B cell (primary cell): Measurements from ENCODE around the gene DEF6. TPM values are rescaled to one million over a fixed set of nuclear protein-coding genes. Genes with fewer than 3 reads are reported as not detected.

ENCODE experiments used
- ATAC-seq: fragments of 200-7000 bp; cut with Tn5 transposase; one replicate; pipeline ENCODE4 v1.10.0; 2021; ENCODE audit warnings: low read depth, mild to moderate bottlenecking, moderate number of reproducible peaks, moderate library complexity
- CTCF ChIA-PET: fragments of 350-600 bp; sonication (Branson Sonifier 250); formaldehyde crosslinking; loops from one replicate; lab custom pipeline; 2021; ENCODE audit warnings: antibody characterized with exemption, inconsistent platforms; lab: Charles Lee
- POLR2A ChIA-PET: fragments of 350-600 bp; sonication (Branson Sonifier 250); formaldehyde crosslinking; loops from one replicate; lab custom pipeline; 2021; ENCODE audit warnings: antibody characterized with exemption; lab: Charles Lee
- DNase-seq: peaks from one replicate; pipeline ENCODE4 v3.0.0; 2013
- H2AFZ ChIP-seq: 2 replicates; pipeline ENCODE4 v1.6.1; 2012; ENCODE audit warnings: mild to moderate bottlenecking, low read depth, low read length; ENCODE audit not compliant: insufficient read depth, poor library complexity, severe bottlenecking
- H3K27ac ChIP-seq, 2 donors: 1 replicate in 1 of 2; 2 replicates in 1 of 2; pipeline ENCODE4 v1.5.1; 2012 to 2013; ENCODE audit warnings: low read length in 2 of 2, mild to moderate bottlenecking in 2 of 2, moderate library complexity in 1 of 2
- H3K27me3 ChIP-seq, 4 experiments: fragments of 200-600 bp in 1 of 4; sonication (generic) in 1 of 4; replicated peaks in 1 of 4; 1 replicate in 2 of 4; 2 replicates in 2 of 4; pipeline versions ENCODE4 v1.6.1 to v1.7.0; 2013 to 2016; ENCODE audit warnings: low read length in 3 of 4, mild to moderate bottlenecking in 2 of 4, mixed read lengths in 1 of 4, moderate library complexity in 1 of 4; ENCODE audit not compliant: insufficient read depth in 4 of 4, control insufficient read depth in 3 of 4; ENCODE audit errors: control extremely low read depth in 1 of 4
- H3K36me3 ChIP-seq, 2 experiments: replicated peaks in 1 of 2; 1 replicate in 1 of 2; 2 replicates in 1 of 2; pipeline versions ENCODE4 v1.6.1 to v1.7.1; 2013; ENCODE audit warnings: low read length in 1 of 2; ENCODE audit not compliant: insufficient read depth in 2 of 2, control insufficient read depth in 1 of 2; ENCODE audit errors: control extremely low read depth in 1 of 2, extremely low read depth in 1 of 2
- H3K4me1 ChIP-seq, 2 donors: fragments of 200-600 bp in 1 of 2; sonication (generic) in 1 of 2; 1 replicate in 1 of 2; 2 replicates in 1 of 2; pipeline versions ENCODE4 v1.5.1 to v1.6.1; 2013 to 2017; ENCODE audit warnings: low read length in 2 of 2; ENCODE audit not compliant: control insufficient read depth in 2 of 2, insufficient read depth in 2 of 2
- H3K4me2 ChIP-seq: replicated peaks from 2 replicates; pipeline ENCODE3; 2012; ENCODE audit warnings: mild to moderate bottlenecking, low read depth, low read length; ENCODE audit not compliant: poor library complexity, severe bottlenecking
- H3K4me3 ChIP-seq, 5 experiments: fragments of 200-600 bp in 1 of 5; sonication (generic) in 1 of 5; 1 replicate in 3 of 5; 2 replicates in 2 of 5; pipeline versions ENCODE4 v1.5.1 to v1.7.0; 2011 to 2016; ENCODE audit warnings: low read length in 4 of 5, mild to moderate bottlenecking in 4 of 5, low read depth in 2 of 5, control low read depth in 1 of 5, moderate library complexity in 1 of 5; ENCODE audit not compliant: insufficient read depth in 1 of 5; ENCODE audit errors: control extremely low read depth in 1 of 5, extremely low read depth in 1 of 5
- H3K79me2 ChIP-seq: fragments of 200-600 bp; sonication (generic); one replicate; pipeline ENCODE4 v1.6.0; 2016; ENCODE audit warnings: low read length; ENCODE audit not compliant: control insufficient read depth, insufficient read depth
- H3K9ac ChIP-seq: fragments of 200-600 bp; sonication (generic); 2 replicates; pipeline ENCODE4 v1.6.1; 2017; ENCODE audit warnings: mild to moderate bottlenecking, low read length, moderate library complexity
- H3K9me3 ChIP-seq, 3 donors: one replicate each; pipeline versions ENCODE4 v1.6.1 to v1.7.1; 2013; ENCODE audit warnings: low read length in 2 of 3; ENCODE audit not compliant: control insufficient read depth in 2 of 3, insufficient read depth in 1 of 3; ENCODE audit errors: control extremely low read depth in 1 of 3
- H4K20me1 ChIP-seq: 2 replicates; pipeline ENCODE4 v1.6.0; 2012; ENCODE audit warnings: mild to moderate bottlenecking, low read length; ENCODE audit not compliant: insufficient read depth, control insufficient read depth, poor library complexity, severe bottlenecking
- H3K27ac Mint-ChIP-seq: one replicate; pipeline ENCODE4 v1.8.0; 2021; ENCODE audit warnings: mixed read lengths
- H3K27me3 Mint-ChIP-seq: one replicate; pipeline ENCODE4 v1.8.0; 2021; ENCODE audit warnings: mixed read lengths
- H3K4me1 Mint-ChIP-seq: one replicate; pipeline ENCODE4 v1.8.0; 2021; ENCODE audit warnings: mixed read lengths
- H3K4me3 Mint-ChIP-seq: one replicate; pipeline ENCODE4 v1.8.0; 2021; ENCODE audit warnings: mixed read lengths
- H3K9me3 Mint-ChIP-seq: one replicate; pipeline ENCODE4 v1.8.0; 2022; ENCODE audit warnings: mixed read lengths; ENCODE audit not compliant: insufficient read depth
- EZH2 ChIP-seq: IDR thresholded peaks from 2 replicates; pipeline ENCODE4 v1.6.1; 2012; ENCODE audit warnings: borderline replicate concordance, low read depth, mild to moderate bottlenecking, moderate library complexity, low read length; ENCODE audit not compliant: insufficient read depth, poor library complexity, severe bottlenecking
- WGBS: methylation state at CpG from one replicate; pipeline ENCODE4 v1.1.5; 2013; ENCODE audit warnings: missing lambda C conversion rate; ENCODE audit not compliant: insufficient coverage; 5-methylcytosine and 5-hydroxymethylcytosine counted together
- intact Hi-C: fragments of 100-400 bp; cut with micrococcal nuclease; formaldehyde crosslinking; loops from one replicate; pipeline ENCODE4 v1.10.0; 2022
- polyA plus RNA-seq: library from polyadenylated mRNA; depleted of rRNA; stranded (reverse); fragments of >200 nt; gene quantifications from 2 replicates; pipeline ENCODE4 v1.2.3, GENCODE V29; 2012
- total RNA-seq, 2 donors: library from RNA; stranded (reverse); fragments of 120-200 nt in 1 of 2; gene quantifications; 1 replicate in 1 of 2; 2 replicates in 1 of 2; pipeline versions ENCODE4 v1.2.3 to v1.2.4, GENCODE V29; 2013 to 2022
- TF ChIP-seq, protein P1 (sequence below): fragments of 200-600 bp; IDR thresholded peaks from one replicate; pipeline ENCODE4 v1.8.0; 2022; ENCODE audit warnings: antibody characterized with exemption, mild to moderate bottlenecking

The DEF6 gene
- total and polyA plus RNA-seq, 2 donors (not counting 1 experiment from before 2014, with no cell fraction given), result 105 to 159 TPM

DNA sequence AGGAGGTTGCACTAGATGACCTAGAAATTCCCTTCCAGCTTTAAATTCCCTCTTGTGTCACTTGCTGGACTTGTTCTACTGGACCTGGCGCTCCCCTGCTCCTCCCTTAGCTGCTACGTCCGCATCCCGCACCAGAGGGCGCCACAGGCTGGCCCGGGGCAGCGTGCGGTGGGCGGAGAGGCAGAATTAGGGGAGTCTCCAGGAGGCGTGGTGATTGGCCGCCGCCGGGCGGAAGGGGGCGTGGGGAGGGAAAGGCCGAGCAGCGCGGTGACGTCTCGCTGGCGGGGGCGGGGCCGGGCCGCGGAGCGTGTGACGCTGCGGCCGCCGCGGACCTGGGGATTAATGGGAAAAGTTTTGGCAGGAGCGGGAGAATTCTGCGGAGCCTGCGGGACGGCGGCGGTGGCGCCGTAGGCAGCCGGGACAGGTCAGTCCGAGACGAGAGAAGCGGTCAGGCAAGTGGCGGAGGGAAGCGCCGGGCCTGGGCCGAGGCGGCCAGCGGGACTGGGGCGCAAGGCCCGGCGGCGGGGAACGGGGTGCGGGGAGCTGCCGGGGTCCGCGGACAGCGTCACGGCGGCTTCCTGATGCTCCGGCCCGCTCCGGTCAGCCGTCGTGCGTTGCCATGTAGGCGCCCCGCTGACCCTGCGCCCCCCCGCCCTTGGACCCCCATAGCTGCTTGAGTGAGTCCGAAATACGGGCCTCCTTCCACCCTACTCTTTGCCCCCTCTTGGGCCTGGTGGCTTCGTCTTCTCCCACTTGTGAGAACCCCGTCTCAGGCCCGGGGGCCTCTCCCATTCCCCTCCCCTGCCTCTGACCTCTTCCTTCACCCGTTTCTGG is 44.9 kb downstream of the DEF6 start, which contains the start of gene PPARD:
PPARD (plus strand) TSS at position 301 of the 834 bp plus-strand sequence. CDS start 68,530 bp downstream, outside the sequence.
- peak within 1 kb of the TSS; percentile 99 for H3K4me3 Mint-ChIP-seq
- ChIA-PET POLR2A (interaction anchor here (1.2 to 3.0 kb wide), 3 partner anchors 107 to 126 kb away, joined by 5 to 21 read pairs (median 19); partner anchors contain the start of gene RPL10A), CTCF (interaction anchor here (0.6 to 6.9 kb wide), 23 partner anchors 10 to 395 kb away, joined by 3 to 205 read pairs (median 4); partner anchors contain the start of genes DEF6, FANCE and RPL10A)
- TF ChIP-seq, protein P1, sequence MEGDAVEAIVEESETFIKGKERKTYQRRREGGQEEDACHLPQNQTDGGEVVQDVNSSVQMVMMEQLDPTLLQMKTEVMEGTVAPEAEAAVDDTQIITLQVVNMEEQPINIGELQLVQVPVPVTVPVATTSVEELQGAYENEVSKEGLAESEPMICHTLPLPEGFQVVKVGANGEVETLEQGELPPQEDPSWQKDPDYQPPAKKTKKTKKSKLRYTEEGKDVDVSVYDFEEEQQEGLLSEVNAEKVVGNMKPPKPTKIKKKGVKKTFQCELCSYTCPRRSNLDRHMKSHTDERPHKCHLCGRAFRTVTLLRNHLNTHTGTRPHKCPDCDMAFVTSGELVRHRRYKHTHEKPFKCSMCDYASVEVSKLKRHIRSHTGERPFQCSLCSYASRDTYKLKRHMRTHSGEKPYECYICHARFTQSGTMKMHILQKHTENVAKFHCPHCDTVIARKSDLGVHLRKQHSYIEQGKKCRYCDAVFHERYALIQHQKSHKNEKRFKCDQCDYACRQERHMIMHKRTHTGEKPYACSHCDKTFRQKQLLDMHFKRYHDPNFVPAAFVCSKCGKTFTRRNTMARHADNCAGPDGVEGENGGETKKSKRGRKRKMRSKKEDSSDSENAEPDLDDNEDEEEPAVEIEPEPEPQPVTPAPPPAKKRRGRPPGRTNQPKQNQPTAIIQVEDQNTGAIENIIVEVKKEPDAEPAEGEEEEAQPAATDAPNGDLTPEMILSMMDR, result peak; percentile 92
- no peak for TF ChIP-seq EZH2
- Histone ChIP-seq H3K79me2 (peaks cover 58% of the 10 kb centered on the region), H4K20me1 (peaks cover 21% of the 10 kb centered on the region), H3K36me3 (peaks cover 0 to 24% of the 10 kb centered on the region in 2 experiments), H3K27me3 (no peaks in the 10 kb centered on the region), H3K4me1 (peaks cover 39 to 49% of the 10 kb centered on the region in 2 donors), H3K4me3 (peak within 1 kb of the TSS; percentile 48 to 92 (median 77)), H3K27ac (peak within 1 kb of the TSS; percentile 69 to 91), H3K9me3 (no peaks in the 10 kb centered on the region), H3K4me2 (peak within 1 kb of the TSS; percentile 91), H3K9ac (peak within 1 kb of the TSS; percentile 76), H2AFZ (peak within 1 kb of the TSS; percentile 60)
- peaks cover 55% of the 10 kb centered on the region for H3K4me1 Mint-ChIP-seq
- H3K27me3 Mint-ChIP-seq, result no peaks in the 10 kb centered on the region
- intact Hi-C loops, result loop anchor here (1.0 to 10.0 kb wide), 5 partner anchors 16 to 126 kb away; partner anchors contain the start of genes DEF6 and RPL10A
- H3K9me3 Mint-ChIP-seq, result no peaks in the 10 kb centered on the region
- peak; percentile 97 for DNase-seq
- under 1% methylated on average over 75 of the region's 77 CpGs for WGBS
- peak within 1 kb of the TSS; percentile 95 for H3K27ac Mint-ChIP-seq
- ATAC-seq, result peak; percentile 99
